BLaER1 treated with 17β-estradiol and CSF1 and Interleukin-3, amounts not matched to agents 10 nM and 100 nM (cell line): ENCODE data around the gene PPP4C.
A peak's percentile ranks its signal among the peaks of the same experiment; 100 is the strongest.

Experiments used
- H3K27ac ChIP-seq, 11 experiments: shearing (Covaris generic); formaldehyde crosslinking; 2 replicates each; pipeline ENCODE4 v1.8.1; 2022
- H3K27me3 ChIP-seq, 11 experiments: shearing (Covaris generic); formaldehyde crosslinking; 2 replicates each; pipeline ENCODE4 v1.8.1; 2022
- H3K36me3 ChIP-seq, 11 experiments: shearing (Covaris generic); formaldehyde crosslinking; 2 replicates each; pipeline ENCODE4 v1.8.1; 2022
- H3K4me1 ChIP-seq, 10 experiments: shearing (Covaris generic); formaldehyde crosslinking; 2 replicates each; pipeline ENCODE4 v1.8.1; 2022
- H3K4me2 ChIP-seq, 11 experiments: shearing (Covaris generic); formaldehyde crosslinking; 2 replicates each; pipeline ENCODE4 v1.8.1; 2022
- H3K4me3 ChIP-seq, 10 experiments: shearing (Covaris generic); formaldehyde crosslinking; 2 replicates each; pipeline ENCODE4 v1.8.1; 2022
- H3K9ac ChIP-seq, 11 experiments: shearing (Covaris generic); formaldehyde crosslinking; 2 replicates each; pipeline ENCODE4 v1.8.1; 2022
- H3K9me3 ChIP-seq, 11 experiments: shearing (Covaris generic); formaldehyde crosslinking; replicated peaks in 1 of 11; 2 replicates each; pipeline ENCODE4 v1.8.1; 2022
- H4K20me1 ChIP-seq, 11 experiments: shearing (Covaris generic); formaldehyde crosslinking; 2 replicates each; pipeline ENCODE4 v1.8.1; 2022
- Cebpa-rat ChIP-seq, 11 experiments: shearing (Covaris generic); IDR thresholded peaks; 2 replicates each; pipeline ENCODE4 v1.8.1; 2022

PPP4C gene

GRCh38 chr16:30082545-30083090 is 6.8 kb downstream of the PPP4C start:
- Histone ChIP-seq H4K20me1 (peaks cover 35 to 92% (median 67%) of the 10 kb centered on the region in 11 experiments), H3K4me3 (no peak overlapping the region), H3K9me3 (no peaks in the 10 kb centered on the region), H3K4me2 (no peak overlapping the region), H3K4me1 (peaks cover 9 to 75% (median 46%) of the 10 kb centered on the region in 10 experiments), H3K27ac (peak overlapping the region in 1 of 11 experiments; percentile 3; a peak in 1 of 22 replicates), H3K27me3 (no peaks in the 10 kb centered on the region), H3K9ac (peak overlapping the region in 2 of 11 experiments; percentile 4 to 8; a peak in 1 of 22 replicates), H3K36me3 (peaks cover 80 to 99% (median 93%) of the 10 kb centered on the region in 11 experiments)
- no peak for TF ChIP-seq Cebpa-rat (IDR thresholded peaks at IDR 0.05)

- H4K20me1 ChIP-seq, result peaks cover 27 to 84% (median 59%) of the 10 kb centered on the region in 11 experiments
- TF ChIP-seq Cebpa-rat (IDR thresholded peaks at IDR 0.05), result no peak
- H3K27me3 ChIP-seq, result no peaks in the 10 kb centered on the region
- no peak overlapping the region for H3K4me3 ChIP-seq
- H3K9ac ChIP-seq, result peak overlapping the region in 4 of 11 experiments; percentile 4 to 9 (median 7); a peak in 2 of 22 replicates
- H3K4me2 ChIP-seq, result peak overlapping the region in 1 of 11 experiments; percentile 63; a peak in 1 of 22 replicates
- H3K27ac ChIP-seq, result peak overlapping the region in 2 of 11 experiments; percentile 3 to 61; a peak in 3 of 22 replicates
- peaks cover 7 to 75% (median 40%) of the 10 kb centered on the region in 10 experiments for H3K4me1 ChIP-seq
- H3K36me3 ChIP-seq, result peaks cover 72 to 92% (median 85%) of the 10 kb centered on the region in 11 experiments
- H3K9me3 ChIP-seq, result no peaks in the 10 kb centered on the region
Observed at GRCh38 chr16:30083216-30084055, 7.6 kb downstream of the PPP4C start.

- no peak overlapping the region for H3K4me3 ChIP-seq
- peak overlapping the region in 3 of 11 experiments; percentile 6 to 44 (median 8); a peak in 1 of 22 replicates for H3K9ac ChIP-seq
- no peaks in the 10 kb centered on the region for H3K27me3 ChIP-seq
- H3K4me2 ChIP-seq, result peak overlapping the region in 5 of 11 experiments; percentile 19 to 63 (median 46); a peak in 8 of 22 replicates
- H4K20me1 ChIP-seq, result peaks cover 20 to 76% (median 51%) of the 10 kb centered on the region in 11 experiments; a peak in 21 of 22 replicates
- no peak for TF ChIP-seq Cebpa-rat (IDR thresholded peaks at IDR 0.05)
- peaks cover 11 to 75% (median 43%) of the 10 kb centered on the region in 10 experiments for H3K4me1 ChIP-seq
- peaks cover 64 to 84% (median 76%) of the 10 kb centered on the region in 11 experiments for H3K36me3 ChIP-seq
- H3K27ac ChIP-seq, result peak overlapping the region in 3 of 11 experiments; percentile 22 to 61 (median 38); a peak in 3 of 22 replicates
- H3K9me3 ChIP-seq, result no peaks in the 10 kb centered on the region
Observed at GRCh38 chr16:30084096-30084815, 8.5 kb downstream of the PPP4C start.

- no peaks in the 10 kb centered on the region for H3K9me3 ChIP-seq
- TF ChIP-seq Cebpa-rat (IDR thresholded peaks at IDR 0.05), result no peak
- H3K27ac ChIP-seq, result peak overlapping the region in 3 of 11 experiments; percentile 46 to 61 (median 50); a peak in 5 of 22 replicates
- peak overlapping the region in 3 of 11 experiments; percentile 33 to 44 (median 43); a peak in 3 of 22 replicates for H3K9ac ChIP-seq
- H3K36me3 ChIP-seq, result peaks cover 58 to 78% (median 71%) of the 10 kb centered on the region in 11 experiments
- H3K4me3 ChIP-seq, result no peak overlapping the region
- H4K20me1 ChIP-seq, result peaks cover 15 to 70% (median 46%) of the 10 kb centered on the region in 11 experiments; a peak in 21 of 22 replicates
- peaks cover 16 to 75% (median 49%) of the 10 kb centered on the region in 10 experiments for H3K4me1 ChIP-seq
- H3K4me2 ChIP-seq, result peak overlapping the region in 6 of 11 experiments; percentile 6 to 63 (median 40); a peak in 9 of 22 replicates
- H3K27me3 ChIP-seq, result no peaks in the 10 kb centered on the region
Observed at GRCh38 chr16:30084816-30085159, 9.0 kb downstream of the PPP4C start.

GRCh38 chr16:30085247-30085646 is 9.5 kb downstream of the PPP4C start:
- Histone ChIP-seq H3K27me3 (no peaks in the 10 kb centered on the region), H3K4me2 (peak overlapping the region in 6 of 11 experiments; percentile 6 to 63 (median 40); a peak in 8 of 22 replicates), H3K9me3 (no peaks in the 10 kb centered on the region), H3K36me3 (peaks cover 54 to 74% (median 66%) of the 10 kb centered on the region in 11 experiments), H3K4me3 (no peak overlapping the region), H3K27ac (peak overlapping the region in 8 of 11 experiments; percentile 10 to 61 (median 34); a peak in 9 of 22 replicates), H4K20me1 (peaks cover 10 to 66% (median 41%) of the 10 kb centered on the region in 11 experiments; a peak in 20 of 22 replicates), H3K4me1 (peaks cover 21 to 77% (median 53%) of the 10 kb centered on the region in 10 experiments), H3K9ac (peak overlapping the region in 10 of 11 experiments; percentile 17 to 44 (median 36); a peak in 13 of 22 replicates)
- TF ChIP-seq Cebpa-rat (IDR thresholded peaks at IDR 0.05), result no peak

GRCh38 chr16:30085820-30086219 is 10.0 kb downstream of the PPP4C start:
- no peaks in the 10 kb centered on the region for H3K9me3 ChIP-seq
- H3K27me3 ChIP-seq, result no peaks in the 10 kb centered on the region
- H3K4me1 ChIP-seq, result peaks cover 27 to 82% (median 59%) of the 10 kb centered on the region in 10 experiments
- no peak for TF ChIP-seq Cebpa-rat (IDR thresholded peaks at IDR 0.05)
- H4K20me1 ChIP-seq, result peaks cover 7 to 60% (median 35%) of the 10 kb centered on the region in 11 experiments; a peak in 20 of 22 replicates
- peak overlapping the region in 10 of 11 experiments; percentile 17 to 44 (median 36); a peak in 12 of 22 replicates for H3K9ac ChIP-seq
- peak overlapping the region in 8 of 11 experiments; percentile 10 to 61 (median 34); a peak in 8 of 22 replicates for H3K27ac ChIP-seq
- H3K4me2 ChIP-seq, result peak overlapping the region in 4 of 11 experiments; percentile 46 to 78 (median 60); a peak in 8 of 22 replicates
- H3K36me3 ChIP-seq, result peaks cover 48 to 68% (median 61%) of the 10 kb centered on the region in 11 experiments
- H3K4me3 ChIP-seq, result no peak overlapping the region

GRCh38 chr16:30086291-30087140 is 10.7 kb downstream of the PPP4C start:
- peaks cover 0 to 53% (median 29%) of the 10 kb centered on the region in 11 experiments; a peak in 19 of 22 replicates for H4K20me1 ChIP-seq
- peak overlapping the region; percentile 36 to 78 (median 48); a peak in 21 of 22 replicates for H3K4me2 ChIP-seq
- H3K4me3 ChIP-seq, result no peak overlapping the region
- H3K9me3 ChIP-seq, result no peaks in the 10 kb centered on the region
- H3K27ac ChIP-seq, result peak overlapping the region in 6 of 11 experiments; percentile 6 to 48 (median 42); a peak in 10 of 22 replicates
- peaks cover 34 to 89% (median 66%) of the 10 kb centered on the region in 10 experiments for H3K4me1 ChIP-seq
- peaks cover 41 to 61% (median 54%) of the 10 kb centered on the region in 11 experiments for H3K36me3 ChIP-seq
- H3K9ac ChIP-seq, result peak overlapping the region in 5 of 11 experiments; percentile 9 to 49 (median 35); a peak in 7 of 22 replicates
- no peak for TF ChIP-seq Cebpa-rat (IDR thresholded peaks at IDR 0.05)
- no peaks in the 10 kb centered on the region for H3K27me3 ChIP-seq
